ENCODE data around the gene PDGFRB.

GRCh38 chr5:150139334-150139733 lies 16.3 kb downstream of the PDGFRB start:
- TF ChIP-seq, protein P1, sequence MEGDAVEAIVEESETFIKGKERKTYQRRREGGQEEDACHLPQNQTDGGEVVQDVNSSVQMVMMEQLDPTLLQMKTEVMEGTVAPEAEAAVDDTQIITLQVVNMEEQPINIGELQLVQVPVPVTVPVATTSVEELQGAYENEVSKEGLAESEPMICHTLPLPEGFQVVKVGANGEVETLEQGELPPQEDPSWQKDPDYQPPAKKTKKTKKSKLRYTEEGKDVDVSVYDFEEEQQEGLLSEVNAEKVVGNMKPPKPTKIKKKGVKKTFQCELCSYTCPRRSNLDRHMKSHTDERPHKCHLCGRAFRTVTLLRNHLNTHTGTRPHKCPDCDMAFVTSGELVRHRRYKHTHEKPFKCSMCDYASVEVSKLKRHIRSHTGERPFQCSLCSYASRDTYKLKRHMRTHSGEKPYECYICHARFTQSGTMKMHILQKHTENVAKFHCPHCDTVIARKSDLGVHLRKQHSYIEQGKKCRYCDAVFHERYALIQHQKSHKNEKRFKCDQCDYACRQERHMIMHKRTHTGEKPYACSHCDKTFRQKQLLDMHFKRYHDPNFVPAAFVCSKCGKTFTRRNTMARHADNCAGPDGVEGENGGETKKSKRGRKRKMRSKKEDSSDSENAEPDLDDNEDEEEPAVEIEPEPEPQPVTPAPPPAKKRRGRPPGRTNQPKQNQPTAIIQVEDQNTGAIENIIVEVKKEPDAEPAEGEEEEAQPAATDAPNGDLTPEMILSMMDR (IDR thresholded peaks at IDR 0.05), result no peak
- TF ChIP-seq POLR2A (IDR thresholded peaks at IDR 0.05) (no peak), POLR2AphosphoS5 (IDR thresholded peaks at IDR 0.05; ENCODE audit: insufficient read depth in 1 of 2, low read depth in 1 of 2) (no peak)

All from vagina (tissue), 2 donors.